Progenitor cell of endocrine pancreas (in vitro differentiated cells): Measurements from ENCODE around the gene ERH. TPM values are rescaled to one million over a fixed set of nuclear protein-coding genes. Genes with fewer than 3 reads are reported as not detected.

Experiments used
- DNase-seq: peaks from one replicate; pipeline ENCODE4 v3.0.0; 2021; ENCODE audit warnings: low spot score; ENCODE audit not compliant: unreplicated experiment
- H3K27ac Mint-ChIP-seq: 2 replicates; pipeline ENCODE4 v1.8.0; 2021; ENCODE audit warnings: mild to moderate bottlenecking, moderate library complexity, mixed read lengths
- H3K27me3 Mint-ChIP-seq: 2 replicates; pipeline ENCODE4 v1.8.0; 2021; ENCODE audit warnings: mixed read lengths
- H3K36me3 Mint-ChIP-seq: 2 replicates; pipeline ENCODE4 v1.8.0; 2022; ENCODE audit warnings: mixed read lengths; ENCODE audit not compliant: insufficient read depth
- H3K4me1 Mint-ChIP-seq: 2 replicates; pipeline ENCODE4 v1.8.0; 2021; ENCODE audit warnings: low read depth, mixed read lengths
- H3K4me3 Mint-ChIP-seq: 2 replicates; pipeline ENCODE4 v1.8.0; 2021; ENCODE audit warnings: low read depth, mild to moderate bottlenecking, moderate library complexity, mixed read lengths
- H3K9me3 Mint-ChIP-seq: 2 replicates; pipeline ENCODE4 v1.8.0; 2021; ENCODE audit warnings: low read depth, mixed read lengths
- CTCF ChIP-seq: fragments of 200-600 bp; sonication (generic); IDR thresholded peaks from one replicate; pipeline ENCODE4 v1.5.0; 2021; ENCODE audit warnings: antibody characterized with exemption, mild to moderate bottlenecking; ENCODE audit not compliant: unreplicated experiment
- total RNA-seq: library from RNA; stranded (reverse); gene quantifications from 2 replicates; pipeline ENCODE4 v1.2.1, GENCODE V29; 2021

The ERH gene
- total RNA-seq, 1 donor from 2014 or later = 310 TPM

GRCh38 chr14:69354383-69355153 is 43.5 kb downstream of the ERH start:
- H3K4me1 Mint-ChIP-seq = no peaks in the 10 kb centered on the region
- H3K9me3 Mint-ChIP-seq = no peaks in the 10 kb centered on the region
- peaks cover 4% of the 10 kb centered on the region for H3K27me3 Mint-ChIP-seq
- no peak for DNase-seq
- no peak overlapping the region for H3K27ac Mint-ChIP-seq
- H3K4me3 Mint-ChIP-seq = no peak overlapping the region
- H3K36me3 Mint-ChIP-seq = no peaks in the 10 kb centered on the region
- no peak for TF ChIP-seq CTCF

GRCh38 chr14:69353168-69353567 is 44.9 kb downstream of the ERH start:
- Mint-ChIP-seq H3K4me1 (no peaks in the 10 kb centered on the region), H3K4me3 (no peak overlapping the region), H3K27ac (no peak overlapping the region), H3K36me3 (no peaks in the 10 kb centered on the region), H3K9me3 (no peaks in the 10 kb centered on the region), H3K27me3 (no peaks in the 10 kb centered on the region)
- DNase-seq = no peak
- no peak for TF ChIP-seq CTCF

GRCh38 chr14:69351911-69352310 is 46.2 kb downstream of the ERH start:
- H3K9me3 Mint-ChIP-seq = no peaks in the 10 kb centered on the region
- TF ChIP-seq CTCF = no peak
- no peak overlapping the region for H3K4me3 Mint-ChIP-seq
- no peaks in the 10 kb centered on the region for H3K27me3 Mint-ChIP-seq
- H3K36me3 Mint-ChIP-seq = no peaks in the 10 kb centered on the region
- no peak overlapping the region for H3K27ac Mint-ChIP-seq
- no peaks in the 10 kb centered on the region for H3K4me1 Mint-ChIP-seq
- no peak for DNase-seq

GRCh38 chr14:69351385-69351784 is 46.7 kb downstream of the ERH start:
- no peak for TF ChIP-seq CTCF
- no peaks in the 10 kb centered on the region for H3K9me3 Mint-ChIP-seq
- H3K36me3 Mint-ChIP-seq = no peaks in the 10 kb centered on the region
- H3K27ac Mint-ChIP-seq = no peak overlapping the region
- DNase-seq = no peak
- H3K27me3 Mint-ChIP-seq = no peaks in the 10 kb centered on the region
- no peaks in the 10 kb centered on the region for H3K4me1 Mint-ChIP-seq
- H3K4me3 Mint-ChIP-seq = no peak overlapping the region

- Mint-ChIP-seq H3K27me3 (no peaks in the 10 kb centered on the region), H3K9me3 (no peaks in the 10 kb centered on the region), H3K4me3 (no peak overlapping the region), H3K4me1 (no peaks in the 10 kb centered on the region), H3K36me3 (no peaks in the 10 kb centered on the region), H3K27ac (no peak overlapping the region)
- no peak for DNase-seq
- no peak for TF ChIP-seq CTCF
These were observed 47.2 kb downstream of the ERH start for GRCh38 chr14:69350892-69351291.
